Measurements from ENCODE around the gene CHD9.
"Not testable (repeated sequence)": the region's sequence is repeated elsewhere in the genome, so short reads cannot be mapped to it uniquely, and the experiment has no call there.

CHD9 gene

DNA sequence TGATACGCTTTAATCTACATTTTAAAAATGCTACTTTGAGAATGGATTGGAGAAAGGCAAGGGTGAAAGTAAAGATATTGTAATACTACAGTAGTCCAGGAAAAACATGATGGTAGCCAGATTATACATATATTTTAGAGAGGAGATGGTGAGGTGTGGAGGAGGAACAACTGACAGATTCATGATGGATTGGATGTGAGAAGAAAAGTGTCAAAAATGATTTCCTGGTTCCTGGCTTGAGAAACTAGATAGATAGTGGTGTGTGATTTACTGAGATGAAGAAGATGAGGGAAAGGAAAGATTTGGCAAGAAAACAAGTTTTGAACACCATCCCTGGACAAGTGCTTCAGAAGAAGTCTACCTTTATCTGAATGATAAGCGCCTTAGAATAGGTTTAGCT is 80.5 kb downstream of the CHD9 start:
- no peak for DNase-seq

DNA sequence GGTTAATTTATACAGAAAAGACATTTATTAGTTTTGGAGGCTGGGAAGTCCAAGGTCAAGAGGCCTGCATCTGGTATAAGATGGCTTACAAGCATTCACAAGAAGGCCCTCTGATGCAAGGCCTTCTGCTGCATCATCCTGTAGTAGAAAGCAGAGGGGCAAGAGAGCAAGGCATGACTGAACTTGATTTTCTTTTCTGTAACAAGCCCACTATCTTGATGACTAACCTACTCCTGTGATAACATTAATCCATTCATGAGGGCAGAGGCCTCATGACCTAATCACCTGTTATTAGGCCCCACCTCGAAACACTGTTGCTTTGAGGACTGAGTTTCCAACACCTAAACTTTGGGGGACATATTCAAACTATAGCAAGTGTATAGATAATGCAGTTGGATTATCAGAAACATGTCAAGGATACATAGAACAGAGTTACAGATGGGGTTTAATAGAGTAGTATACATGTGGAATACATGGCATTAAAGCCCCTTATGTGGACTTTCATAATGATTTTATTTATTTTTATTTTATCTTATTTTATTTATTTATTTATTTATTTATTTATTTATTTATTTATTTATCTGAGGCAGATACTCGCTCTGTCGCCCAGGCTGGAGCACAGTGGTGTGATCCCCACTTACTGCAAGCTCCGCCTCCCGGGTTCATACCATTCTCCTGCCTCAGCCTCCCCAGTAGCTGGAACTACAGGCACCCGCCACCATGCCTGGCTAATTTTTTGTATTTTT is 88.2 kb downstream of the CHD9 start:
- no peak for DNase-seq

DNA sequence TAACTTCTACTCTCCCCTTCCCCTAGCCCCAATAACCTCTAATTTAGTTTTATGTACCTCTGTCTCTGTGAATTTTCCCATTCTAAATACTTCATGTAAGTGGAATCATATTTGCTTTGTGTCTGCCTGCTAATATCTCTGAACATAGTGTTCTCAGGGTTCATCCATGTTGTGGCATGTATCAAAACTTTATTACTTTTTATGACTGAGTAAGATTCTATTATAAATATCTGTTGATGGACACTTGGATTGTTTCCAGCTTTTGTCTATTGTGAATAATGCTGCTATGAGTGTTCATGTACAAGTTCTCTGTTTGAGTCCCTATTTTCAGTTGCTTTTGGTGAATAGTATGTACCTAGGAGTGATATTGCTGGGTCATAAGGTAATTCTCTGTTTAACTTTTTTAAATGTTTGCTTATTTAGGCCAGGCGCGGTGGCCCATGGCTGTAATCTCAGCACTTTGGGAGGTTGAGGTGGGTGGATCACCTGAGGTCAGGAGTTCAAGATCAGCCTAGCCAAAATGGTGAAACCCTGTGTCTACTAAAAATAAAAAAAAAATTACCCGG is 92.8 kb downstream of the CHD9 start:
- no peak for DNase-seq

DNA sequence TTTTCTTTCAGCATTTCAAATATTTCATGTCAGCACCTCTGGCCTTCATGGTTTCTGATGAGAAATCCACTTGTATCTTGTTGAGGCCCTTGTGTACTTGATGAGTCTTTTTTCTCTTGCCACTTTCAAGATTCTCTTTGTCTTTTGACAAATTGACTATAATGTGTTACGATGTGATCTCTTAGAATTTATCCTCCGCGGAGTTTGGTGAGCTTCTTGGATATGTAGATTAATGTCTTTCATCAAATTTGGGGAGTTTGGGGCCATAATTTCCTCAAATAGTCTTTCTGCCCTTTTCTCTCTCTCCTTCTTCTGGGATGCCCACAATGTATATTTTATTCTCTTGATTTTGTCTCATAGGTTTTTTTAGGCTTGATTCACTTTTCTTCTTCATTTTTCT is 96.0 kb downstream of the CHD9 start:
- DNase-seq, result no peak

DNA sequence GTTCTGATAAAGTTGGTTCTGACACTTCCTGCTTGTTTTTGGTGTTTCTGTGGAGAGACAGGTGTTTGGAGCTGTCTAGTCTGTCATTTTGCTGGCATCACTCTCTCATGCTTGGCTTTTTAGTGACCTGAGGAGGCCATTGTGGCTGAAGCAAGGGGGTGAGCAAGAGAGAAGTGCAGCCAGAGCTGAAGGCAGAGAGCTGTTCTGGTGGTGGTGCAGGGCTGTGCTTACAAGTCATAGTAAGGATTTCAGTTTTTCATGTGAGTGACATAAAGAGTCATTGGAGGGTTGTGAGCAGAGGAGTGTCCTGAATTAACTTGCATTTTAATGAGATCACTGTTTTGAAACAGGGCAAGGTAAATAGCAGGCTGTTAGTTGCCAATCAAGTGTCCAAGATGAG is 97.5 kb downstream of the CHD9 start:
- DNase-seq, result no peak

DNA sequence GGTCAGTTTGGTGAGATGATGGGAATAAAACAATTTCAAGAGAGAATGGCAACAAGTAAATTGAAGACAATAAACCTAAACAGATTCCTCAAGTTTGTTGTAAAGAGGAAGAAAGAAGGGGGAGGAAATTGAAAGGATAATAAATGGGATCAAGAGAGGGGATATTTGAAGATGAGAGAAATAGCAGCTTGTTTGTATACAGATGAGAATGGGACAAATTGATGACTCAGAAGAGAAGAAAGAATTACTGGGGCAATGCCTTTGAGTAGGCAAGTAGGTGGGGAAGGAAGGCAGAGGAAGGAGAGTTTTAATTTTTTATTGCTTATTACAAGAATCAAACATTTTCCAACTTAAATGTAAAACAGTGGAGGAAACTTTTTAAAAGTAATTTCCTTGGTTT is 98.3 kb downstream of the CHD9 start:
- DNase-seq, result no peak

DNA sequence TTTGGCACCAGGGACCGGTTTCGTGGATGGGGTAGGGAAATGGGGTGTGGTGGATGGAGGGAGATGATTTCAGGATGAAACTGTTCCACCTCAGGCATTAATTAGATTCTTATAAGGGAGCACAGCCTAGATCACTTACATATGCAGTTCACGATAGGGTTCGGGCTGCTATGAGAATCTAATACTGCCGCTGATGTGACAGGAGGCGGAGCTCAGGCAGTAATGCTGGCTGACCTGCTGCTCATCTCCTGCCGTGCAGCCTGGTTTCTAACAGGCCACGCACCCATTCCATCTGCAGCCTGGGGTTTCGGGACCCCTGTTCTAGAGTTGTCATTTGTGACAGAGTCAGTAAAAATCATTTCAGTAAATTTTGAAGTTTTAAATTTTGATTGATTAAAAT is 99.7 kb downstream of the CHD9 start:
- DNase-seq, result no peak

DNA sequence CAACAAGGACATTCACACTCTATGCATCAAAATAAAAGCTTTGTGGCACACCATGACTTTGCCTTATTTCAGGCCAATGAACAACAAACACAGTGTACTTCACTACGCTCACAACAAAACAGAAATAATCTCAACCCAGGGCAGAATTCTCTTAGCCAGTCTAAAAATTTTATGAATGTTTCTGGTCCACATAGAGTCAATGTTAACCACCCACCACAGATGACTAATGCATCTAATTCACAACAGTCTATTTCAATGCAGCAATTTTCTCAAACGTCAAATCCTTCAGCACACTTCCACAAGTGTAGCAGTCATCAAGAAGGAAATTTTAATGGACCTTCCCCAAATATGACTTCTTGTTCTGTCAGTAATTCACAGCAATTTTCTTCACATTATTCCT is 101.7 kb downstream of the CHD9 start:
- no peak for DNase-seq

DNA sequence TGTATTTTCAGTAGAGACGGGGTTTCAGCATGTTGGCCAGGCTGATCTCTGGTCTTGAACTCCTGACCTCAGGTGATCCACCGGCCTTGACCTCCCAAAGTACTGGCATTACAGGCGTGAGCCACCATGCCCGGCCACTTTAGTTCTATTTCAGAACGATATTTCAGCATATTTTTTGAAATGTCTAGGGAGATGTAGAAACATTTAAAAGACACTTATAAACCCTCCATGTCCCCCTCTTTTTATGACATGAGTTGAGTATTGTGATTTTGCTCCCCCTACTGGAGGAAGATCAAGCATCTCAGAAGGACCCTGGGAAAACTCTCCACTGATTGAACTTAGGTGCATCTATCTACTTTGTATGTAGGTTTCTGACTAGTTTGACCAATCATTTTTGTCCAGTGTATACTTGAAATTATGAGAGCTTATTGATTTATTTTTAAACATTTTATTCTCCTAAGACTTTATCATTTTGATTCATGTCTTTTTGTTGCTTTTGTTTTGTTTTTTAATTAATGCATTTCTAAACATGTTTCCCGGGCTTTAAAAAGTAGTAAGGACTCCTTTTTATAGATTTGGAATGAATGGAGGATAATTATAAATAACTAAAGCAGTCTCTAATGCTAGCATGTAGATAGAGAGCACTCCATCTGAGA is 105.1 kb downstream of the CHD9 start:
- peak; percentile 46 for DNase-seq

DNA sequence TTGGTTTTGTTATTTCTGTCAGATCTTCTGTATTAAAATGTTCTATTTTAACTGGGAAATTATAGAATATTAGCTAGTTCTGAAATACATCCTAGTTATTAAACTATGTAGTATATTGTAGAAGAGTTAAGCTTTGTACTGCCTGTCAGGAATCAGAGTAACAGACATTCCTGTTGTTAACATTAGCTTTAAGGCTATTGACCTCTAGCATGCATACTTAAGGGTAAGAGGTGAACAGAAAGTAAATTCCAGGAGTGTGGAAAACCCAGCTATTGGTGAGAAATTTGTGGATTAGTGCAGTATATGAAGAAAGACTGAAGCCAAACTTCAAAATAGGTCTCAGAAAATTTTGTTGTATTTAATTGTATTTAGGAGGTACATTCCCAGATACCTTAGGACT is 111.3 kb downstream of the CHD9 start:
- no peak for DNase-seq

DNA sequence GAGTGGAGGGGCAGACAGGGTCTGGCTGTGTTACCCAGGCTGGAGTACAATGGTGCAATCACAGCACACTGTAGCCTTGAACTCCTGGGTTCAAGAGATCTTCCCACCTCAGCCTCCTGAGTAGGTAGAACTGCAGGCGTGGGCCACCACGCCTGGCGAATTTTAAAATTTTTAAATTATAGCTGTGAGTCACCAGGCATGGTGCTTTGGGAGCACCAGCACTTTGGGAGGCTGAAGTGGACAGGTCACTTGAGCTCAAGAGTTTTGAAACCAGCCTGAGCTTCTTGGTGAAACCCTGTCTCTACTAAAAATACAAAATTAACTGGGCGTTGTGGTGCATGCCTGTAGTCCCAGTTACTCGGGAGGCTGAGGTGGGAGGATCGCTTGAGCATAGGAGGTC is 114.0 kb downstream of the CHD9 start:
- DNase-seq, result no peak

DNA sequence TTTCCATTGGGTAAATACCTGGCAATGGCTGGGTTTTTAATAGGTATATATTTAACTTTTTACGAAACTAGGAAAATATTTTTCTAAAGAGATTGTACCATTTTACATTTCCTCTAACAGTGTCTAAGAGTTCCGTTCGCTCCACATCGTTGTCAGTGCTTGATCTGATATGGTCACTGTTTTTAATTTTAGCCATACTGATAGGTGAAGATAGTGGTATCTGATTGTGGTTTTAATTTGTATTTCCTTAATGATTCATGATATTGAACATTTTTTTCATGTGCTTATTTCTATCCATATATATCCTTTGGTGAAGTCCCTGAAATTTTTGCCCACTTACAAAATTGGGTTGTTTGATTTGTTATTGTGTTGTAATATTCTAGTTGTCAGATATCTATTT is 117.7 kb downstream of the CHD9 start:
- DNase-seq, result no peak

DNA sequence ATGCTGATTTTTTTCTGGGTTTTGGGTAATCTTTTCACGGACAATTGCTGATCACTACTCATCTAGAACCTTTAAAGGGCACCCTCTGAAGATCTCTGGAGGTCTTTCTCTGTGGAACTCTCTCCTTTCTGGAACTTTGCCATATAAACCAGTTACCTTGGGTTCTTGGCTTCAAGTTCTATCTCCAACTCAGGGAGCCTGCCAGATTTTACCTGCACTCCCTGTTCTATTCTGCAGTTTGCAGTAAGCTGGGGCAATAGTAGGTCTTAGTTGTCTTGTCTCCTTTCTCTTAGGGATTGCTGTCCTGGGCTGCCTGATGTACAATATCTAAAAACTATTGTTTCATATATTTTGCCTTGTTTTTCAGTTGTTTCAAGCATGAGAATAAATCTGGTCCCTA is 120.3 kb downstream of the CHD9 start:
- DNase-seq, result no peak

DNA sequence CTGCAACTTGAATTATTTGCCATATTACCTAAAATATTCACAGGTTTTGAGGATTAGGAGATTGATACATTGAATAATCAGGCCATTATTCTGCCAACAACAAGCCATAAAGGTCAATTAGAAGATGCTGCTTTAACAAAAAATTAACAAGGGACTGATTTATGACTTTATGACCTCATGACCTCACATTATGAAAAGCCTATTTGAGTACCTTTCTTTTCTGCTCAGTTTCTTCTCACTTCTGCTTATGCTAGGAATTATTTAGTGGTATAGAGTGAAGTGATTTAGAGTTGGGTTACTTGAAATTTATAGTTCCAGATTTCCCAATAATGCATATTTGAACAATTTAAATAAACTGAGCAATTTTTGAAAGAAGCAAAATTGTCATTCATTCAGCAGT is 121.6 kb downstream of the CHD9 start:
- peak; percentile 12 for DNase-seq

DNA sequence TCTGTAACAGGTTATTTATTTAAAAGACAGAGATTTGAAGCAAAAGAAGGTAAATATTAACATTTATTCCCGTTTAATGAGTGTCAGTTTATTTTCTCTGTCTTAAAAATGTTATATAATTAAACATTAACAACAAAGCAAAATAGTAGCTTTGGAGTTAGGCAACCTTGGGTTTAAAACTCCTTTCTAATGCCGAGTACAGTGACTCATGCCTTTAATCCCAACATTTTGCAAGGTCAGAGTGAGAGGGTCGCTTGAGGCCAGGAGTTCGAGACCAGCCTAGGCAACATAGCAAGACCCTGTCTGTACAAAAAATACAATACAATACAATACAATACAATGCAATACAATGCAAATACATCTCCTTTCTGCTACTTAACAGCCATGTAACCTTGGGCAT is 128.7 kb downstream of the CHD9 start:
- peak; percentile 8 for DNase-seq

DNA sequence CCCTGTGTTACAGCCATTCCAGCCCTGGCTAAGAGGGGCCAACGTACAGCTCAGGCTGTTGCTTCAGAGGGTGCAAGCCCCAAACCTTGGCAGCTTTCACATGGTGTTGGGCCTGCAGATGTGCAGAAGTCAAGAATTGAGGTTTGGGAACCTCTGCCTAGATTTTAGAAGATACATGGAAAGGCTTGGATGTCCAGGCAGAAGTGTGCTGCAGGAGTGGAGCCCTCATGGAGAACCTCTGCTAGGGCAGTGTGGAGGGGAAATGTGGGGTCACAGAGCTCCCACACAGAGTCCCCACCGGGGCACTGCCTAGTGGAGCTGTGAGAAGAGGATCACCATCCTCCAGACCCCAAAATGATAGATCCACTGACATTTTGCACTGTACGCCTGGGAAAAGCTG is 130.9 kb downstream of the CHD9 start:
- DNase-seq, result not testable (repeated sequence)

DNA sequence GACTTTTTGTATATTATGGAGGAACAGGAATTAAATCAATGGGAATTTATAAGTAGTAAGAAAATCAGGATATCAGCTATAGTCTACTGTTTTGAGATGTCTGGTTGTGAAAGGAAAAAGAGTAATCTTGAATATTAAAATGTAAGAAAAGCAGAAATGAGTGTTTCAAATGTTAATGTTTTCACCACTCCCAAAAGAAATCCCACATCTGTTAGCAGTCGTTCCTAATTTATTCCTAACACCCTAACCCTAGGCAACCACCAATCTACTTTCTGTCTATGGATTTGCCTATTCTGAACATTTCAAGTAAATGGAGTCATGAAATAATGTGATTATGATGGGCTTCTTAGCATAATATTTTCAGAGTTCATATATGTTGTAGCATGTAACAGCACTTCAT is 133.0 kb downstream of the CHD9 start:
- no peak for DNase-seq

DNA sequence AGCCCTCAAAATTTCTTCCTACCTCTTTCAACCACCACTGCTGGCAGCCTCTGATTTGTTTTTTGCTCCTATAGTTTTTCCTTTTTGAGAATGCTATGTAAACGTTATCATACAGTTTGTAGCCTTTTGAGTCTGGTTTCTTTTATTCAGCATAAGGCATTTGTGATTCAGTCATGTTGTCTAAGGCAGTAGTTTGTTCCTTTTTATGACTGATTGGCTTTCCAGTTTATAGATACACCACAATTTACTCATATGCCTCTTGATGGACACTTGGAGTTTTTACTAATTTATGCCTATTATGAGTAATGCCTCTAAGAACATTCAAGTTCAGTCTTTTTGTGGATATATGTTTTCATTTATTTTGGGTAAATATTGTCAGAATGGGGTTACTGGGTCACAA is 136.6 kb downstream of the CHD9 start:
- DNase-seq, result no peak

DNA sequence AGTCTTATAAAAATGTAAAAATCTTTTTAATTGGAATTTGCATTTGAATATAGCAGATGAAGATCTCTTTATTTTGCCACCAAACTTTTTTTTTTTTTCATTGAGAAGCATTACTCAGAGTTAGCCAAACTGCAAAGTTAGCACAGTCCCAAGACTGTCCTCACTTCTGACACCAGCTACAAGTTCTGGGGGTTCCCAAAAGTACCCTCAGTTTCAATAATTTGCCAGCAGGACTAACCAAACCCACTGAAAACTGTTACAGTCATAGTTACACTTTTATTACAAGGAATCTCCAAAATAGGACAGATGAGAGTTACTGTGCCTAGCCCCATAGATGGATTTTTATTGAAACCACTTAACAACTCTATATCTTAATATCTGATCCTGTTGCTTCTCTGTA is 144.1 kb downstream of the CHD9 start:
- no peak for DNase-seq

DNA sequence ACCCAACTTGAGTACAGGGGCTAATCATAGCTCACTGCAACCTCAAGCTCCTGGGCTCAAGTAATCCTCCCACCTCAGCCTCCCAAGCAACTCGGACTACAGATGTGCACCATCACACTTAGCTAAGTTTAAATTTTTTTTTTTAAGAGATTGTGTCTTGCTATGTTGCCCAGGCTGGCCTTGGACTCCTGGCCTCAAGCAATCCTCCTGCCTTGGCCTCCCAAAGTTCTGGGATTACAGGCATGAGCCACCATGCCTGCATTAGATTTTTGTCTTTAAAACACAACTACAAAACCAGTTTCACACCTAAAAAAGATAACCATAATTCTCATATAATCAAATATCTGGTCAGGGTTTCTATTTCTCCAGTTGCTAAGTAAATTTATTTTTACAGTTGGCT is 147.1 kb downstream of the CHD9 start:
- DNase-seq, result no peak

DNA sequence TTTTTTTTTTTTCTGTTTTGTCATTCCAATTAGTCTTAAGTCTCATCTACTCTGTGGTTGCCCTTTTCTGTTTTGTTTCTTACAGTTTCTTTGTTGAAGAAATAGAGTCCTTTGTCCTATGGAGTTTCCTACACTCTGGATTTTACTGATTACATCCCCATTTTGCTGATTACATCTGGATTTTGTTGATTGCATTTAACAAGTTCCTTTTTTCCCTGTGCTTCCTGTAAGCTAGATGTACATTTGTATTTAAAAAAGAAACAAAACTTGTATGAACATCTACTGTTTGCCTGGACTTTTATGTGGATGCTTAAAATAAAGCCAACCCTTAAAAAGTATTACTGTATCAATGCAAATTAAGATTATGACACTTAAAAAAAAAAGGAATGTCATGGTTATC is 147.6 kb downstream of the CHD9 start:
- no peak for DNase-seq

DNA sequence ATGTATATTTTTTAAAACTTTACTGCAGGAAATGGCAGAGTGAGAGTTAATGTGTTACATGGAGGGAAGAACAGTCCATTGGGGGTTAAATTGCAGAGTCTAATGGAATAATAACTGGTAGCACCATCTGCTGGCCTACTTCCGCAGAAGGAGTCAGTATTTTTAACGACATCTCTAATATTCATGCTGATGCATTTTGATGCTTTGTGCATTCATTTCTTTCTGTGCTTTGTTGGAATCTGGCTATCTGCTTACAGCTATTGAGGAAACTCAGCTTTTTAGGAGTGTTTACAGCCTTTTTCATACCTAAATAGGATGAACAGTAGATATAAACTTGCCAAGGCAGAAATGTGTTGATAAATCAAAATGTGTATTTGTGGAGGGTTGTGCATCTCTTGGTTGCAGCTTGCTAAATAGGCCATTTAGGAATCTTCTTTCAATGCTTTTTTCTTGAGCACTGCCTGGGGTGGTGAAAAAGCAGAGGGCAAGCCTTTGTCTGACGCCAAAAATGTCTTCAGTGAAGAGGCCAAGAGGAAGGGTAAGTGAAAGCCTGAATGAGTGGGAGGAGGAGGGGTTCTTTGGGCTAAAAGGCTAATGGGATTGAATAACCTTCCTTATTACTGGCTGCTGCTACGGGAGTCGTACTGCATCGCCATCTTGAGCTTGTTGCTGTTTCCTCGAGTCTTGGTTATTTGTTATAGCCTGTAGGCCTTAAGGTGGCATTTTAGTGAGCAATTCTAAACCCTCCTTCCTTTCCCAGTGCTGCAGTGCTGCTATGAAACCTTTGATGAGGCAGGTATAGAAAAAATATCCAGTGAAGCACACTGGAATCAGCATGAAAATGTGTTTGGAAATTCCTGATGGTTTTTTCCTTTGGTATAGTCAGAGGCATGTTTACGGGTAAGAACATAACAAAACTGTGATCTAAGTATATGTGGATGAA is 153.3 kb downstream of the CHD9 start:
- DNase-seq, result peak; percentile 89

DNA sequence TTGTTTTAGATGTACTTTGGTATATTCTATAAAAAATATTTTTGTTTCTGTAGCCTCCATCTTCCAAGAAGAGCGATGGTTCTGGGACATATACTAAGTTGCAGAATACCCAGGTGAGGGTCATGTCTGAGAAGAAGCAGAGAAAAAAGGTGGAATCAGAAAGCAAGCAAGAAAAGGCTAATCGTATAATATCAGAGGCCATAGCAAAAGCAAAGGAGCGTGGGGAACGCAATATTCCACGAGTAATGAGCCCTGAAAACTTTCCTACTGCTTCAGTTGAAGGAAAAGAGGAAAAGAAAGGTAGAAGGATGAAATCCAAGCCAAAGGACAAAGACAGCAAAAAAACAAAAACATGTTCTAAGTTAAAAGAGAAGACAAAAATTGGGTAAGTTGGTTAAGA is 154.6 kb downstream of the CHD9 start:
- DNase-seq, result no peak

DNA sequence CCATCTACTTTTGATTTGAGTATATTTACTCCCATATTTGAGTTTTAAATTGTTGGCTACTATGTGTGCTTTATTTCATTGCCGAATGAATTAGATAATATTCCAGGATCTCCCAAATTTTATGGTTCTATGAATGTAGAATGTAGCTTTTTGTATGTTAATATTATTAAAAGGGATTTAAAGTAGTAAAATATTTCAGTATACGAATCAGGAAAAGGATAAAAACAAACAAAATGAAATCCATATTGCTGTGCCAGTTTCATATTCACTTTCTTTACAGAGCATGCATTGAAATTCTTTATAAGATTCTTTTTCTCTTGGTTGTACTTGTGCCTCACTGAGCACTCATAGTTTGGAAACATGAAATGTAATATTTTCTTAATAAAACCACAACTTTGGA is 155.1 kb downstream of the CHD9 start:
- no peak for DNase-seq
